ENCODE data around the gene SCN5A. TPM values are rescaled to one million over a fixed set of nuclear protein-coding genes. Genes with fewer than 3 reads are reported as not detected.

The SCN5A gene
- polyA plus RNA-seq, 1 experiment: 0.63 TPM

DNA sequence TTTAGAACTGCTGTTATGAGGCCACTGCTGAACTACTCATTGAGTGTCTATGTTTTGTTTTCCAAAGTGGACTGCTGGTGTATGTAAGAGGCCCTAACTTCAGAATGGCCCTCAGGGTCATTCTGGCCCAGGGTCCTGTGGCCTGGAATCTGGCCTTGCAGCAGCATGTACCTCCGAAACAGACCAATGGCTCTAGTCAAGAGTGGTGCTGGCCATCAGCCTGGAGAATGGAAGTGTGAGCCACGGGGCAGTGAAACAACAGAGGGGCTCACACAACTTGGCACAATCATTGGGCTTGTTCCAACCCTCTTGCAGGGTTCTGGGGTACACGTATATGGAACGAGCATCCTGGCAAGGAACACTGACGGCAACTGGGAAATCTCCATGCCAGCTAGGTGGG lies 40.5 kb downstream of the SCN5A start:
- no peak overlapping the region for H3K27ac ChIP-seq (ENCODE audit: low read depth, low read length)
- no peaks in the 10 kb centered on the region for H3K9me3 ChIP-seq (ENCODE audit: control insufficient read depth, insufficient read depth, low read length)
- no peak overlapping the region for H3K4me3 ChIP-seq (ENCODE audit: low read depth, low read length)
- TF ChIP-seq CTCF (IDR thresholded peaks at IDR 0.05; ENCODE audit: low read depth, low read length): no peak
- POLR2A ChIA-PET: no interaction called here
- no peak for DNase-seq (ENCODE audit: low read depth, low spot score)
- CTCF ChIA-PET: no interaction called here
- H3K27me3 ChIP-seq (ENCODE audit: control insufficient read depth, insufficient read depth, low read length): no peaks in the 10 kb centered on the region

GRCh38 chr3:38608086-38608775 lies 41.3 kb downstream of the SCN5A start:
- Histone ChIP-seq H3K27ac (ENCODE audit: low read depth, low read length) (no peak overlapping the region), H3K9me3 (ENCODE audit: control insufficient read depth, insufficient read depth, low read length) (no peaks in the 10 kb centered on the region; the same call in 1 of the 2 replicates), H3K4me3 (ENCODE audit: low read depth, low read length) (no peak overlapping the region), H3K27me3 (ENCODE audit: control insufficient read depth, insufficient read depth, low read length) (no peaks in the 10 kb centered on the region)
- CTCF ChIA-PET: no interaction called here
- no peak for DNase-seq (ENCODE audit: low read depth, low spot score)
- POLR2A ChIA-PET: no interaction called here
- no peak for TF ChIP-seq CTCF (IDR thresholded peaks at IDR 0.05; ENCODE audit: low read depth, low read length)

- CTCF ChIA-PET: no interaction called here
- no peak for TF ChIP-seq CTCF (IDR thresholded peaks at IDR 0.05; ENCODE audit: low read depth, low read length)
- Histone ChIP-seq H3K4me3 (ENCODE audit: low read depth, low read length) (no peak overlapping the region), H3K27ac (ENCODE audit: low read depth, low read length) (no peak overlapping the region), H3K27me3 (ENCODE audit: control insufficient read depth, insufficient read depth, low read length) (no peaks in the 10 kb centered on the region), H3K9me3 (ENCODE audit: control insufficient read depth, insufficient read depth, low read length) (no peaks in the 10 kb centered on the region; the same call in 1 of the 2 replicates)
- DNase-seq (ENCODE audit: low read depth, low spot score): no peak
- POLR2A ChIA-PET: no interaction called here
These were observed 42.9 kb downstream of the SCN5A start for GRCh38 chr3:38606561-38606960.

- POLR2A ChIA-PET: no interaction called here
- DNase-seq (ENCODE audit: low read depth, low spot score): no peak
- CTCF ChIA-PET: no interaction called here
These were observed 43.5 kb downstream of the SCN5A start for GRCh38 chr3:38605981-38606380.

More at GRCh38 chr3:38605981-38606380, 43.5 kb downstream of the SCN5A start:
- Histone ChIP-seq H3K9me3 (ENCODE audit: control insufficient read depth, insufficient read depth, low read length) (no peaks in the 10 kb centered on the region; the same call in 1 of the 2 replicates), H3K27ac (ENCODE audit: low read depth, low read length) (no peak overlapping the region), H3K27me3 (ENCODE audit: control insufficient read depth, insufficient read depth, low read length) (no peaks in the 10 kb centered on the region), H3K4me3 (ENCODE audit: low read depth, low read length) (no peak overlapping the region)
- no peak for TF ChIP-seq CTCF (IDR thresholded peaks at IDR 0.05; ENCODE audit: low read depth, low read length)

All from AG04450 (cell line).